Suppressor macrophage treated with lipopolysaccharide for 4 hours (primary cell): ENCODE measurements around the gene ARL17A.
"Not testable (repeated sequence)": the region's sequence is repeated elsewhere in the genome, so short reads cannot be mapped to it uniquely, and the experiment has no call there.

ENCODE experiments used
- DNase-seq: peaks from one replicate; pipeline ENCODE4 v3.0.0-alpha.2; 2020

Gene ARL17A

DNA sequence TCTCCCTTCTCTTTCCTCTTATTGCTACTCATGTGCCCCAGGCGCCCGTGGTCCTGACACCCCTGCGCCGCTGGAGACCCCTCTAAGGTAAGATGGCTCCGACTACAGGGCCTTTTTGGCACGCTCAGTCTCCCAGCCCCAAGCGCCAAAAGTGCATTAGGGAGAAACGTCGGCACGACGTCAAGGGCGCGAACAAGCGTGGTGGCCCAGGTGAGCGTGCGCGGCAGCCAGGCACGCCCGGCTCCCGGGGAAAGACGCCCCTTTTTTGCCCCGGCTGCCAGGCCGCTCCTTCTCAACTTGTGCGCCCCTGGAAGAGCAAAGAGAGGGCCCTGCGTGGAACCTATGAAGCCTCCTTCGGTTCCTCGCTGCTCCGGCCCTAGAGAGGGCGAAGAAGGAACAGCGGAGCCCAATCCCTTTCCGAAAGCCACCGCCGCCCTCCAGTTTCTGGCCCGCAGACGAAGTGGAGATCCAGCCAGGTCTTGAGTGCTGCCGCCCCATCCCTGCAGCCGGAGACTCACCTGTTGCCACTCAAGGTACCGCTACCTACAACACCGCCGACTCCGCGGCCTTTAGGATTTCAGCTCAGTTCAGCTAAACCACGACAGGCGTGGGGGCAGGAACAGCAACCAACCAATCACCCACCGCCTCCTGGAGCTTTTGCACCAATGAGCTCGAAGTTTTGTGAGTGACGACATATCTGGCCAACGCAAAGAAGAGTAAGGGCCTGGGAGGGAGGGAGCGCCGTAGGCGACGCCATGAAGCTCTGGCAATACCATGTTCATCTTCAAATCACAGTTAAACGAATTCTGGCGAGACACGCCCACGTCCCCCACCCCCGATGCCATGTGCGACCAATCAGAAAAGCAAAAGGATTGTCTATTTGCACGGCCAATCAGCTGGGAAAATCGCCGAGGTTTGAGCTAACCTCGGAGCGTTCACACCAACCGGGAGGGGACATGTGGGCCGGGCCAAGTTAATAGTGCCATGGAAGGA, at the start of gene ARL17A:
TSS of gene ARL17A (minus strand) at position 609 of the 993 bp plus-strand sequence. CDS start 3,369 bp downstream, outside the sequence.
- DNase-seq: not testable (repeated sequence)

DNA sequence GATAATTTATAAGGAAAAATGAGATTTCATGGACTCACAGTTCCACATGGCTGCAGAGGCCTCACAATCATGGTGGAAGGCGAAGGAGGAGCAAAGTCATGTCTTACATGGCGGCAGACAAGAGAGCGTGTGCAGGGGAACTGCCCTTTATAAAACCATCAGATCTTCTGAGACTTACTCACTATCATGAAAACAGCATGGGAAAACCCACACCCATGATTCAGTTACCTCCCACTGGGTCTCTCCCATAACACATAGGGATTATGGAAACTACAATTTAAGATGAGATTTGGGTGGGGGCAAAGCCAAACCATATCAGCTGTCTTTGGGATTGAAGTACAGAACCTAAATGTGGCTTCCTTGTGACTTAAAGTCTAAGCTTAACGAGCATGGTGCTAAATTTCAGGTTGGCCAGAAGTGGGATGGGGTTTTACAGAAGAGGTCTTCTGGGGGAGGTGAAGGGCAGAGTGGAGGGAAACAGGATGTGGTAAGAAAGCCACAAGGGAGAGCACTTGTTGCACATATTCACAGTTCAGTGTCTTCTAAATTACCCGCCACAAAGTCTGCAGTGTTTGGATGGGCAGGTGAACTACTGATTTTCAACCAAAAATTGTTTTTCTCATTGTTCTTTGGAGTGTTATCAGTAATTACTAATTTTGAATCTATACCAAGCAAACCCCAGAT, 49.4 kb upstream of the ARL17A start:
- not testable (repeated sequence) for DNase-seq

GRCh38 chr17:46627452-46627851, 48.0 kb upstream of the ARL17A start:
- not testable (repeated sequence) for DNase-seq

DNA sequence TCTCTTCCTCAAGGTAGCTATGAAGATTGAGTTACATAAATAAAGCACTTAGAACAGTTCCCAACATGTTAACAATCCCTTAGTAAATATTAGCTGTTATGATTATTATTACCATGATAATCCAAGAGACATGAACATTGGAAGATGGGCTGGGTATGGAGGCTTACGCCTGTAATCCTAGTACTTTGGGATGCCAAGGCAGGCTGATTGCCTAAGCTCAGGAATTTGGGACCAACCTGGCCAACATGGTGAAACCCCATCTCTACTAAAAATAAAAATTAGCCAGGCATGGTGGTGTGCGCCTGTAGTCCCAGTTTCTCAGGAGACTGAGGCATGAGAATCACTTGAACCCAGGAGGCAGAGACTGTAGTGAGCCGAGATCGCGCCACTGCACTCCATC, 45.2 kb upstream of the ARL17A start:
- not testable (repeated sequence) for DNase-seq

DNA sequence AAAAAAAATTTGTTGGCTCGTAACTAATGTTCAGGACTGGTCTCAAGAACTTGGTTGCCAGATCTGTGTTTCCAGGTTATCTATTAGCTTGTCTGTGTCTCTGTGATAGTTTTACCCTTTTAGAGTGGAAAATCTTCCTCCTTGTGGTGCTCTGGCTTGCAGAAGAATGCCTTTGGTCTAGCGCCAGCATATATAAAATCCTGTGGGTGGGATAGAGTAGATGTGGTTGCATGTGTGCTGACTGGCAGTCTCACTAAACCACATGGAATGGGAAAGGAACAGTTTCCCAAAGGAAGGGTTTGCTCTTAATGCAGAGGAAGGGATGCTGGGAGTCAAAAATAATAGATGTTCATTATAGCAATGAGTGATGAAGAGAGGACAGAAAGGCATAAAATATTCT, 44.3 kb upstream of the ARL17A start:
- not testable (repeated sequence) for DNase-seq

GRCh38 chr17:46618975-46619374, 39.5 kb upstream of the ARL17A start:
- not testable (repeated sequence) for DNase-seq

DNA sequence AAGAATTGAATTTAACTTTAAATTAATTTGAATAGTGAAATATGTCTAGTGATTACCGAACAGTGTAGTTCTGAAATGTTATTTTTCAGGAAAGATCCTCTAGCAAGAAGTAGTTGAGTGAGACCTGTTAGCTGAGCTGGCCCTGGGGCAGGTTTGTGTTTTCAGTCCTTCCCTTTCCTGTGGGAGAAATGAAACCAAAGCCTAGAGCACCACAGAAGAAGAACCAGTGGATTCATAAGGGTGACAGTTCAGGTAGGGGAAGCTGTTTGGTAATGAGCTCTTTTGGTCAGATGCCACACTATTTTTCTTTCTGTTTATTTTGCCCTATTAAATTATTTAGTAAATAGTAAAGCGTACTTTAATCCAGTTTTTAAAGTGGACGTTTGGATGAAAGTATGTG, 37.6 kb upstream of the ARL17A start:
- not testable (repeated sequence) for DNase-seq

- not testable (repeated sequence) for DNase-seq
Measured at GRCh38 chr17:46613876-46614275, 34.4 kb upstream of the ARL17A start.

- DNase-seq: not testable (repeated sequence)
Measured at GRCh38 chr17:46611304-46611703, 31.8 kb upstream of the ARL17A start.

GRCh38 chr17:46603125-46603524, 23.6 kb upstream of the ARL17A start:
- DNase-seq: not testable (repeated sequence)

DNA sequence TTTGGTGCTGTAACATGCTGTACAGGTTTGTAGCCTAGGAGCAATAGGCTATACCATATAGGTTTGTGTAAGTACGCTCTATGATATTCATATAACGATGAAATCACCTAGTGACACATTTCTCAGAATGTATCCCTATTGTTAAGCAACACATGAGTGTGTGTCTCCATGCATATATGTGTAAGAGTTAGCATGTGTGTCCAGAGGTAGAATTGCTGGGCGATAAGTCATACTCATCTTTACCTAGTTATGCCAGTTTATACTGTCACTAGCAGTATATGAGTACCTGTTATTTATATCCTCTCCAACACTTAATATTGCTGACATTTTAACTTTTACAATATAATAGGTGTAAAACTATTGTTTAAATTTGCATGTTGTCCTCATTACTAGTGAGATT, 21.3 kb upstream of the ARL17A start:
- DNase-seq: not testable (repeated sequence)

DNA sequence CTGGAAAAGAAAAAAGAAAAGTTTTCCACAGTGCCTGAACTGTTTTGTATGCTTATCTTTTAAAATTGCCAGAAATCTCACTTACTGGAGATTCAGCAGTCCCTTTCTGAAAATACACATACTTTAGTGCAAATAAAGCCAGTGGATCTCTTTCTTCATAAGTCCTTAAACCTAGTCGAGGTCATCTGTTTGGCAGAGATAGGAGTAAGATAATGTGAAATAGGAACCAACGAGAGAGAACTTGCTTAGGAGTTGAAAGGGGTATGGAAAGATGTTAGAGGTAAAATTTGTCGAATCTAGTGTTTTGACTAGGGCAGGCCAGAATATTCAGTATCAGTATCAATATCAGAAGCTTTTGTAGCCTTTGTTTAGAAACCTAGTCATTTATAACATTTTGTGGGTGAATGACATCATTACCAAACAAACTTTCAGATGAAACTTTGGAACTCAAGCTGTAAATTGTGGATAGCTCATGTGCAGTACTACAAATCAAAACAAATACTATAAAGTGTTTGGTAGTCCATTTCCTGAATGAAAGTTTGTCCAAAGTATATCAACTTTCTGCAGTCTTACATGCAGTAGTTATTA, 18.9 kb upstream of the ARL17A start:
- not testable (repeated sequence) for DNase-seq

GRCh38 chr17:46591332-46591731, 11.8 kb upstream of the ARL17A start:
- not testable (repeated sequence) for DNase-seq

DNA sequence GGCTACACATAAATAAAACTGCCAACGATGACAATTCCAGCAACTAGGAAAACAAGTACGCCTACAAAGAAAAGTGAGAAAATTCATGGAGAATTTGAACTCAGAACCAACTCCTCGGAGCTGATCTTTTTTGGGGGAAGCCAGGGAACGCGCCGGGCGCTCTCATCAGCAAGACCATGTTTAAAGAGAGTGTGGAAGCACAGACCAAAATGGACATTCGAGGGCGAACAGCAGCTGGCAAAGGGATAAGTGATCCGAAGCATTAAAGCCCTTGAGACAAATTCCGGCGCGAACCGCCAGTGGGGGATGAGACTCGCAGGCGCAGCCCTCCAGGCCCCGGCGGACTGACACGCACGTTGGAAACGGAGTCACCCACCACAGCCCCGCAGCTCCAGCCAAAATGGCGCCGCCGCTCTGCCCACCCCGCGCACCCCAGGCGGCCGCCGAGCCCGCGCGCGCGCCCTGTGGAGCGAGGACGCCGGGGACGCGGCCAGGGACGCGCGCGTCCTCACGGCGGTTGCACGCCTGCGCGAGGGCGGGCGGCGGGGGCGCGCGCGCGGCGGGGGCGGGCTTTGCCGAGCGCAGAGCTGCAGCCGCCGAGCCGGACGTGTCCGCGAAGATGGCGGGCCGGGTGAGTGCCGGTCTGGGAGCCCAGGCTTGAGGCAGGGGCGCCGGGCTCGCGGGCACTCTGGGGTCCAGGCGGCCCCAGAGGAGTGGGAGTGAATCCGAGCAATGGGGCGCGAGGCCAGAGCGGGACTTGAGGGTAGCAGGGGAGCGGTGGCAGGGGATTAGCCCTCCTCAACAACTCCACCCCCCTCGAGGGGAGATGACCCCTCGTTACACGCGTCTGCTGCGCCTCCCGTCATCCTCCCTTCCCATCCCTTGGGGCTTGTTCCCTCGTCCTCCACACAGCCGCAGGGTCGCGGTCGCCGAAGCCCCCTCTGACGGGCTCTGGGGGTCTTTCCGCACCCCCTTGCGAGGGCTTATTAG, 11.0 kb upstream of the ARL17A start, which contains the start of gene NSF:
TSS of gene NSF (plus strand) at position 513 of the 990 bp plus-strand sequence. CDS start at position 620, 107 bp downstream.
- not testable (repeated sequence) for DNase-seq

- not testable (repeated sequence) for DNase-seq
Measured at GRCh38 chr17:46585444-46585843, 6.0 kb upstream of the ARL17A start.

DNA sequence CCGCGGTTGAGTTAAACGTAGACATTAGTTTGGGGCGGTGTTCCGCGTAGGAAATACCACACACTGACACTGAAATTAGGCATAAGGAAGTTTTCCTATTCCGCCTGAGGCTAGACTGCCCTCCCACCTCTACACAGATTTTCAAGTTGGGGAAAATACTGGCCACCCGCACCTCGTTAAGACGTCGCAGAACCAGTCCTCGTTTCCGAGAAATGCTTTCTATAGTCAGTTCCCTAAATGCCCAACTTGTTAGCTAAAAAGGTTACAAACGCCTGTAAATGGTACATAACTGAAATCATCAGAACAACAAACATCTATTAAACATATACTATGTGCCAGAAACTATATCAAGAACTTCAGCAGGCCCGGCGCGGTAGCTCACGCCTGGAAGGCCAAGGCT, 591 bp upstream of the ARL17A start:
- not testable (repeated sequence) for DNase-seq

DNA sequence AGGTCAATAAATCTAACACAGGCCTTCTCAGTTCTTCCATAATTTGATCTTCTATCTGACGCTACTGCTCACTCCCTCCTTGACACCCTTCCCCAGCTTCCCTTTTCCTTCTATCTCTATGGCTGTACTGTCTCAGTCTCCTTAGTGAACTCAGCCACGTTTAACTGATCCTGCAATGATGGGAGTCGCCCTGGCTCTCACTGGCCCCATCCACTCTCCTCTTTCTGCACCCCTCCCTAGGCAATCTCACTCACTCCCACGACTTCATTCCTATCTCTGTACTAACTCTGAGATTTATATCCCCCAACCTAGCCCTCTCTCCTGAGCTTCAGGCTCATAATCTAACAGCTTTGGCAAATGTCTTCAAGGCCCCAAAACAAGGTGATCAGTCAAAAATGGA, 7.7 kb downstream of the ARL17A start:
- DNase-seq: not testable (repeated sequence)

DNA sequence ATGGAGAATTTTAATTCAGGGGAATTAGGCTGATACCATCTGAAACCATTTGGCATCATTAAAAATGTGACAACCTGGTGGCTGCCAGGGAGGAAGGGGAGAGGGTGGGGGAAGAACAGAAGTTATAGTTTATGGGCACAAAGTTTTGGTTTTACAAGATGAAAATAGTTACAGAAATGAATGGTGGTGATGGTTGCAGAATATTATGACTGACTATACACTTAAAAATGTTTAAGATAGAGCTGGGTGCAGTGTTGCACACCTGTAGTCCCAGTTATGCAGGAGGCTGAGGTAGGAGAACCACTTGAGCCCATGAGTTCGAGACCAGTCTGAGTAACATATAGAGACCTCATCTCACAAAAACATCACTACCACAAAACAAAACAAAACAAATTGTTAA, 12.5 kb downstream of the ARL17A start:
- not testable (repeated sequence) for DNase-seq

- DNase-seq: not testable (repeated sequence)
Measured at GRCh38 chr17:46566284-46566683, 13.2 kb downstream of the ARL17A start.

DNA sequence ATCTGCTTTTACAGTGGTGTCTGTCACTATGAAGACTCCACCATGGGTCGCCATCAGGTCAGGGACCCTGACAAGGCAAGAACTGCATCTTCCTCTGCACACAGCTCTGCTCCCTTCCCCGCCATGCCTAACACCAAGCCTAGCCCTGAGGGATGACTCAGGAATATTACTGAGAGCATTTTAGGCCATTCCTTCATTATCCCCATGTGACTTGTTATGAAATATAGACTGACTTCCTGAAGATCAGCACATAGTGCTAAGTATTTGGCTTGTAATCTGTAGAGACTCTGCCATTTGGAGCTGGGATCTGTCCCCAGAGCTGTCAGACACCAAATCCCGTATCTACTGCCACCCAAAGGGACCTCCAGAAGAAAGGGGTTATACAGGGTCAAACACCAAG, 19.4 kb downstream of the ARL17A start:
- not testable (repeated sequence) for DNase-seq

DNA sequence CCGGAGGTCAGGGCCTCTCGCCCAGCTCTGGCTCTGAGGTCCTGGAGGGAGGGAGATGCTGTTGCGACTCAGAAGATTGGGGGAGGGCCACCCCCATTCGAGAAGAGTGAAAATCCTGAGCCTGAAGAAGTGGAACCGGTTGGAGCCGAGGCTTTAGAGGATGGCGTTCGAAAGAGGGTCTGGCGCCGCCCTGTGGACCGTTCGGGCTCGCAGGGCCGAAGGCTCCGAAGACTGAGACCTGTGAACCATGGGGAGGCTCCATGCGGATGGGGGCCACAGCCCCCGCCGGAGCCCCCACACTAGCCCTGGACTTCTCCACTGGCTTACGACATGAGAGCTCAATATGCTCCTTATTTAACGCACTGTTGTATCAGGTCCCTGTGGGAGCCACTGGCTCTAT, 20.3 kb downstream of the ARL17A start:
- not testable (repeated sequence) for DNase-seq

DNA sequence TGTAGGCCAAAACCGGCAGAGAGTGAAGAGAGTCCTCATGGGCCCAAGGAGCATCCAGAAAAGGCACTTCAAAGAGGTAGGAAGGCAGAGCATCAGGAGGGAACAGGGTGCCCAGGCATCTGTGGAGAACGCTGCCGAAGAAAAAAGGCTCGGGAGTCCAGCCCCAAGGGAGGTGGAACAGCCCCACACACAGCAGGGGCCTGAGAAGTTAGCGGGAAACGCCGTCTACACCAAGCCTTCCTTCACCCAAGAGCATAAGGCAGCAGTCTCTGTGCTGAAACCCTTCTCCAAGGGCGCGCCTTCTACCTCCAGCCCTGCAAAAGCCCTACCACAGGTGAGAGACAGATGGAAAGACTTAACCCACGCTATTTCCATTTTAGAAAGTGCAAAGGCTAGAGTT, 30.9 kb downstream of the ARL17A start:
- not testable (repeated sequence) for DNase-seq
